Esophagus (tissue), 2 donors: Measurements from ENCODE around the gene PDE4B. TPM values are rescaled to one million over a fixed set of nuclear protein-coding genes. Genes with fewer than 3 reads are reported as not detected.

Experiments
- H3K27ac ChIP-seq, 2 donors: one replicate each; pipeline ENCODE4 v1.5.1; 2013; ENCODE audit warnings: low read depth in 2 of 2, mild to moderate bottlenecking in 2 of 2, inconsistent platforms in 1 of 2, low read length in 1 of 2, moderate library complexity in 1 of 2
- H3K27me3 ChIP-seq, 2 donors: one replicate each; pipeline ENCODE4 v1.6.1; 2013; ENCODE audit warnings: low read length in 2 of 2, control low read depth in 1 of 2, mild to moderate bottlenecking in 1 of 2; ENCODE audit not compliant: insufficient read depth in 2 of 2, control insufficient read depth in 1 of 2
- H3K36me3 ChIP-seq, 2 donors: one replicate each; pipeline ENCODE4 v1.6.1; 2013; ENCODE audit warnings: low read length in 1 of 2; ENCODE audit not compliant: control insufficient read depth in 2 of 2, insufficient read depth in 2 of 2
- H3K4me1 ChIP-seq, 2 donors: one replicate each; pipeline ENCODE4 v1.6.1; 2013; ENCODE audit warnings: low read length in 1 of 2; ENCODE audit not compliant: control insufficient read depth in 2 of 2, insufficient read depth in 2 of 2
- H3K4me3 ChIP-seq, 2 donors: one replicate each; pipeline ENCODE4 v1.5.1; 2013; ENCODE audit warnings: low read length in 2 of 2, mild to moderate bottlenecking in 2 of 2, low read depth in 1 of 2, moderate library complexity in 1 of 2
- H3K9me3 ChIP-seq, 2 donors: one replicate each; pipeline ENCODE4 v1.6.1; 2013; ENCODE audit warnings: mild to moderate bottlenecking in 2 of 2, low read depth in 1 of 2, low read length in 1 of 2, moderate library complexity in 1 of 2; ENCODE audit not compliant: control insufficient read depth in 2 of 2, insufficient read depth in 1 of 2
- WGBS, 2 donors: extraction: QIAGEN DNeasy Blood & Tissue Kit; methylation state at CpG; one replicate each; pipeline ENCODE4 v1.1.7; 2013; 5-methylcytosine and 5-hydroxymethylcytosine counted together
- polyA plus RNA-seq, 2 donors: library from polyadenylated mRNA; stranded (reverse); fragments of 200-250 nt; gene quantifications; one replicate each; pipeline ENCODE4 v1.2.3, GENCODE V29; 2013
- donor health status: healthy with polysubstance abuse.
- donor health status: Bipolar disorder and iron deficiency.

Gene PDE4B
- polyA plus RNA-seq, 2 donors, result 0.51 to 1.4 TPM

- Histone ChIP-seq H3K9me3 (no peaks in the 10 kb centered on the region), H3K4me1 (peaks cover 0 to 3% of the 10 kb centered on the region in 2 donors), H3K27me3 (no peaks in the 10 kb centered on the region), H3K27ac (peak overlapping the region in 1 of 2 donors; percentile 65), H3K36me3 (no peaks in the 10 kb centered on the region), H3K4me3 (peak overlapping the region in 1 of 2 donors; percentile 28)
- 57 to 63% methylated on average over 2 of the region's 2 CpGs for WGBS, 2 donors
These were observed 542.4 kb downstream of the PDE4B start for GRCh38 chr1:66335125-66335524.

GRCh38 chr1:66335859-66336640, 543.4 kb downstream of the PDE4B start:
- H3K27ac ChIP-seq, result peak overlapping the region; percentile 65 to 76
- H3K9me3 ChIP-seq, result no peaks in the 10 kb centered on the region
- WGBS, 2 donors, result 38 to 48% methylated on average over 10 of the region's 10 CpGs
- peak overlapping the region in 1 of 2 donors; percentile 28 for H3K4me3 ChIP-seq
- H3K4me1 ChIP-seq, result peaks cover 0 to 3% of the 10 kb centered on the region in 2 donors
- no peaks in the 10 kb centered on the region for H3K27me3 ChIP-seq
- H3K36me3 ChIP-seq, result no peaks in the 10 kb centered on the region

GRCh38 chr1:66336641-66336990, 543.9 kb downstream of the PDE4B start:
- Histone ChIP-seq H3K4me3 (no peak overlapping the region), H3K27ac (peak overlapping the region; percentile 6 to 65), H3K9me3 (no peaks in the 10 kb centered on the region), H3K4me1 (peaks cover 0 to 3% of the 10 kb centered on the region in 2 donors), H3K27me3 (no peaks in the 10 kb centered on the region), H3K36me3 (no peaks in the 10 kb centered on the region)
- 77 to 81% methylated on average over 2 of the region's 2 CpGs for WGBS, 2 donors

- 78 to 94% methylated on average over 5 of the region's 5 CpGs for WGBS, 2 donors
- Histone ChIP-seq H3K4me3 (no peak overlapping the region), H3K4me1 (peaks cover 0 to 3% of the 10 kb centered on the region in 2 donors), H3K36me3 (no peaks in the 10 kb centered on the region), H3K9me3 (no peaks in the 10 kb centered on the region), H3K27ac (peak overlapping the region; percentile 17 to 29), H3K27me3 (no peaks in the 10 kb centered on the region)
These were observed 544.6 kb downstream of the PDE4B start for GRCh38 chr1:66337249-66337648.

- Histone ChIP-seq H3K36me3 (no peaks in the 10 kb centered on the region), H3K9me3 (no peaks in the 10 kb centered on the region), H3K4me1 (peaks cover 0 to 3% of the 10 kb centered on the region in 2 donors), H3K27me3 (no peaks in the 10 kb centered on the region), H3K27ac (peak overlapping the region in 1 of 2 donors; percentile 22), H3K4me3 (no peak overlapping the region)
- 19 to 30% methylated on average over 2 of the region's 2 CpGs for WGBS, 2 donors
These were observed 547.2 kb downstream of the PDE4B start for GRCh38 chr1:66339944-66340343.

GRCh38 chr1:66341446-66342089, 548.9 kb downstream of the PDE4B start:
- H3K9me3 ChIP-seq, result no peaks in the 10 kb centered on the region
- H3K27me3 ChIP-seq, result no peaks in the 10 kb centered on the region
- H3K4me3 ChIP-seq, result no peak overlapping the region
- 74 to 76% methylated on average over 1 of the region's 1 CpG for WGBS, 2 donors
- H3K36me3 ChIP-seq, result no peaks in the 10 kb centered on the region
- H3K4me1 ChIP-seq, result peaks cover 0 to 3% of the 10 kb centered on the region in 2 donors
- H3K27ac ChIP-seq, result no peak overlapping the region

GRCh38 chr1:66342707-66343106, 550.0 kb downstream of the PDE4B start:
- Histone ChIP-seq H3K9me3 (no peaks in the 10 kb centered on the region), H3K27me3 (no peaks in the 10 kb centered on the region), H3K27ac (no peak overlapping the region), H3K36me3 (no peaks in the 10 kb centered on the region), H3K4me3 (no peak overlapping the region), H3K4me1 (no peaks in the 10 kb centered on the region)
- 88 to 92% methylated on average over 7 of the region's 7 CpGs for WGBS, 2 donors

- Histone ChIP-seq H3K9me3 (no peaks in the 10 kb centered on the region), H3K4me3 (no peak overlapping the region), H3K36me3 (no peaks in the 10 kb centered on the region), H3K27me3 (no peaks in the 10 kb centered on the region), H3K4me1 (no peaks in the 10 kb centered on the region), H3K27ac (no peak overlapping the region)
- 90 to 94% methylated on average over 1 of the region's 1 CpG for WGBS, 2 donors
These were observed 551.1 kb downstream of the PDE4B start for GRCh38 chr1:66343569-66344325.

- Histone ChIP-seq H3K4me3 (no peak overlapping the region), H3K36me3 (no peaks in the 10 kb centered on the region), H3K4me1 (no peaks in the 10 kb centered on the region), H3K27ac (no peak overlapping the region), H3K9me3 (no peaks in the 10 kb centered on the region), H3K27me3 (no peaks in the 10 kb centered on the region)
- WGBS, 2 donors, result 69 to 71% methylated on average over 2 of the region's 2 CpGs
These were observed 553.5 kb downstream of the PDE4B start for GRCh38 chr1:66346057-66346795.
